ENCODE results near the gene ZNF18. TPM values are rescaled to one million over a fixed set of nuclear protein-coding genes. Genes with fewer than 3 reads are reported as not detected.

The ZNF18 gene
- total and polyA plus RNA-seq, 2 of the 4 experiments (the other 2 are of a cell fraction): 4.5 to 11.7 TPM

DNA sequence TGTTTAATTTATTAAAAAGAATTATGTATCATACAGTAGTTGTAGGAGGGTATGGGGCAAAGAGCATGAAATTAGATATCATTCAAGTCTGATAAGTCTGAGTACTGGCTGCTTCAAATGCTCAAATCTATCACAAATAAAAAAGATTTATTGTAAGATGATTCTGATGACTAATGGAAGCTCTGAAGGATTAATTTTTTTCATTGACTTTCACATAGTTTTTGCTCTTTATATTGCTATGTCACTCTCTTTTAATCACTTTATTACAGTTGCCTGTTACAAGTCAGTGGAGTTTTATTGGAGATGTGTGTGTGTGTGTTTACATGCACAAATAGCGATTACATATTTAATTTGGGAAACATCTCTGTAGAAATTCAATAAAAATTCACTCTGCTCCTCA, 38.4 kb upstream of the ZNF18 start:
- peaks cover 28 to 54% of the 10 kb centered on the region in 2 experiments for H3K79me1 ChIP-seq (ENCODE audit: low read depth in 1 of 2, low read length in 2 of 2)
- BruUV-seq (replicated peaks): no TSS peak
- dilution Hi-C loops (cut with HindIII; ENCODE audit: low sequenced_read_pairs, unreplicated experiment) (no loop called here), intact Hi-C loops (cut with micrococcal nuclease) (no loop called here), in situ Hi-C loops (cut with MboI; ENCODE audit: low sequenced_read_pairs) (no loop called here)
- TF ChIP-seq, protein P1, sequence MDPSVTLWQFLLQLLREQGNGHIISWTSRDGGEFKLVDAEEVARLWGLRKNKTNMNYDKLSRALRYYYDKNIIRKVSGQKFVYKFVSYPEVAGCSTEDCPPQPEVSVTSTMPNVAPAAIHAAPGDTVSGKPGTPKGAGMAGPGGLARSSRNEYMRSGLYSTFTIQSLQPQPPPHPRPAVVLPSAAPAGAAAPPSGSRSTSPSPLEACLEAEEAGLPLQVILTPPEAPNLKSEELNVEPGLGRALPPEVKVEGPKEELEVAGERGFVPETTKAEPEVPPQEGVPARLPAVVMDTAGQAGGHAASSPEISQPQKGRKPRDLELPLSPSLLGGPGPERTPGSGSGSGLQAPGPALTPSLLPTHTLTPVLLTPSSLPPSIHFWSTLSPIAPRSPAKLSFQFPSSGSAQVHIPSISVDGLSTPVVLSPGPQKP (IDR thresholded peaks at IDR 0.05; ENCODE audit: borderline replicate concordance, low read depth, low read length): no peak
- TF ChIP-seq RFX5 (IDR thresholded peaks at IDR 0.05; ENCODE audit: low read depth, low read length): no peak
- TF ChIP-seq MAZ (IDR thresholded peaks at IDR 0.05; ENCODE audit: borderline replicate concordance, low read depth, low read length): no peak
- TF ChIP-seq CHD1 (IDR thresholded peaks at IDR 0.05; ENCODE audit: low read depth, low read length): no peak
- no peak overlapping the region for H3K4me3 ChIP-seq (ENCODE audit: insufficient read depth, low read depth, low read length)
- no peak overlapping the region for H3K4me2 ChIP-seq (ENCODE audit: low read depth, low read length)
- H2AK5ac ChIP-seq (ENCODE audit: low read depth, low read length): no peak overlapping the region
- H2BK5ac ChIP-seq (ENCODE audit: low read depth, low read length, poor library complexity, severe bottlenecking): no peak overlapping the region
- H3K9ac ChIP-seq (ENCODE audit: low read depth, low read length): no peak overlapping the region
- H3K56ac ChIP-seq (ENCODE audit: extremely low read depth, insufficient read depth, low read length): no peak overlapping the region
- no peak overlapping the region for H2BK120ac ChIP-seq (ENCODE audit: low read depth, low read length)
- H4K8ac ChIP-seq (ENCODE audit: low read depth in 2 of 2, low read length in 2 of 2): no peak overlapping the region
- no peak overlapping the region for H2AK9ac ChIP-seq (replicated peaks; ENCODE audit: low read depth, low read length, poor library complexity)
- H3K4ac ChIP-seq (ENCODE audit: low read depth, low read length): no peak overlapping the region
- DNase-seq: no peak
- H4K91ac ChIP-seq (ENCODE audit: insufficient read depth, low read depth, low read length): no peak overlapping the region
- peaks cover 3% of the 10 kb centered on the region for H3K36me3 ChIP-seq (ENCODE audit: control insufficient read depth, insufficient read depth, low read length)
- ATAC-seq (ENCODE audit: low read depth): no peak
- no peak overlapping the region for H4K5ac ChIP-seq (ENCODE audit: low read depth, low read length)
- H2BK20ac ChIP-seq (ENCODE audit: low read depth, low read length): no peak overlapping the region
- WGBS, 2 experiments (ENCODE audit: extremely low coverage in 2 of 2, insufficient read length in 1 of 2): no CpG with 5 or more reads among the region's 1 CpG
- H3K4me1 ChIP-seq (ENCODE audit: control insufficient read depth, insufficient read depth, low read length): no peaks in the 10 kb centered on the region; the same call in 1 of the 2 replicates
- H4K20me1 ChIP-seq (ENCODE audit: insufficient read depth, low read length): peaks cover 37% of the 10 kb centered on the region
- H3K9me1 ChIP-seq (ENCODE audit: insufficient read depth, low read length): no peaks in the 10 kb centered on the region
- H3K18ac ChIP-seq (ENCODE audit: low read depth, low read length): no peak overlapping the region
- H3K23ac ChIP-seq (ENCODE audit: low read depth, low read length): no peak overlapping the region
- no peak overlapping the region for H3K27ac ChIP-seq (ENCODE audit: insufficient read depth, low read length)
- H3K9me3 ChIP-seq (ENCODE audit: control insufficient read depth, insufficient read depth, low read length): no peaks in the 10 kb centered on the region
- no peak overlapping the region for H2AFZ ChIP-seq (replicated peaks; ENCODE audit: low read length, poor library complexity)
- no peak overlapping the region for H3K14ac ChIP-seq (replicated peaks; ENCODE audit: low read depth, low read length)
- CTCF ChIA-PET: no interaction called here
- no peak overlapping the region for H2BK15ac ChIP-seq (ENCODE audit: low read depth, low read length)
- POLR2A ChIA-PET (ENCODE audit: unreplicated experiment): no interaction called here
- no peaks in the 10 kb centered on the region for H3K27me3 ChIP-seq (ENCODE audit: control insufficient read depth, insufficient read depth, low read length)

Measured in IMR-90 (cell line).